CD4-positive, alpha-beta T cell treated with Interleukin-10 for 1 hour (primary cell): Measurements from ENCODE around the gene MACC1.
"Not testable (repeated sequence)": the region's sequence is repeated elsewhere in the genome, so short reads cannot be mapped to it uniquely, and the experiment has no call there.

ENCODE experiments used
- DNase-seq: peaks from one replicate; pipeline ENCODE4 v3.0.0-alpha.2; 2020

The MACC1 gene

GRCh38 chr7:20172736-20173334 lies 44.3 kb downstream of the MACC1 start:
- no peak for DNase-seq

- DNase-seq, result no peak
Measured at GRCh38 chr7:20170633-20171032, 46.6 kb downstream of the MACC1 start.

DNA sequence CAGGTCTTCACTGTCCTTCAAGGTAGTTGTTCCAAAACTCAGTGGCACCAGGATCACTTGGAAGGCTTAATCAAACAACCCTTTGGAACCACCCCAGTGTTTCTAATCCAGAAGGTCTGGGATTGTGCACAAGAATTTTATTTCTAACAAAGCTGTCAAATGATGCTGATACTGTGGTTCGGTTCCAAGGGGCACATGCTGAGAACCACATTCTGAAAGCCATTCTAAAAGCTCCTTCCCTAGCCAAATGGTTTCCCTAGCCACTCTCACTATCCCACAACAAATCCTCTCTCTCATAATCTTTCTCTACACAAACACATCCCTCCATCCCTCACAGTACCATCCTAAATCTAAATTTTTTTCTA lies 52.1 kb downstream of the MACC1 start:
- no peak for DNase-seq

DNA sequence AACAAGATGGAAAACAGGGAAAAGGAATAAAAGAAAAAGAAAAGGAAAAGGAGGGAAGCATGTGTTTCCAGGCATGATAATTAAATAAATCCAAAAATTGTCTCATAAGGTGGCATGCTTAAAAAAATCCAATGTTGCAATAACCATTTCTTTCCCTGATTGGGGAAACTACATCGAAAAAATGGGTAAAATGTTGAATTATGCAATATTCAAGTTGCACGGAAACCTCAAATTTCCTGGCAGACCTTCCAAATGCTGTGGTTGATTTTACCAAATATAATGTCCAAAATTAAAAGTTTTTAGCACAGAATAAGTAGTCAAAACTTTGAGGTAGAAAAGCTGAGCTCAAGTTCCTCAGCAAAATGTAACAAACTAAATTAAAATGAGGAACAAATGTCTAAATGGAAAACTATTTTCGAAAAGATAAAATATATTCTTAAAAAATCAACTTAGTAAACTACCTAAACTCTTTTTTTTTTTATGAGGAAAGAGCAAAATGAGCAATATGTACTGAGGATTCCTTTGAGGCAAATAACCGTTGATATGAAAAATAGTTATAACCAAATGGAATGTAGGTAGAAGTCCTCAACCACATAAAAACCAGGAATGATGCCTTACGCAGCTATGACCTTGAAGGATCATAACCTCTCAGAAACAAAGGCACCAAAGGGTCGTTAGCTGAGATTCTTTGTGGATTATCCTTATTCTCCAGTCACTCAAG lies 52.6 kb downstream of the MACC1 start:
- no peak for DNase-seq

GRCh38 chr7:20162665-20163064 lies 54.5 kb downstream of the MACC1 start:
- no peak for DNase-seq

DNA sequence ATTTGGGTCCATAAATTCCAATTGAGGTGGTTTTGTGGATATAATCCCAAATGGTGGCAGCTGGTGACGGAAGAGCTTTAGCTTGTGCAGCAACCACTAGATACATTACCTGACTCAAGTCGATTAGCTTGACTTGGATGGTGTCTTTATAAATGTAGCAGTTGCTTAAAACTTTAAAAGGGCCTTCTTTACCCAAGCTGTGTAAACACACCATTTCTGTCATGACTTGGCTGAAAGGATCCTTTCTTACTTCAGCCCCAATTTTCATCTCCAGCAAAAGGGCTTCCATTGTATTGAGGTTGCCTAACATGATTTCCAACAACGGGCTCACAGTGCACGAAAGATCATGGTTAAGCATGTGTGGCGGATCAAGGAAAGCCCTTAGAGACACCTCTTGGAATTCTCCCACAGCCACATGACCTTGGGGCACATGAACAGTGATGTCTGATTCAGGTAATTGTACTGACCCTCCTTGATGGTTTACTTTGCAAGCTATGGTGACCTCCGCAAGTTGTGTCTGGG lies 57.9 kb downstream of the MACC1 start:
- DNase-seq, result no peak

DNA sequence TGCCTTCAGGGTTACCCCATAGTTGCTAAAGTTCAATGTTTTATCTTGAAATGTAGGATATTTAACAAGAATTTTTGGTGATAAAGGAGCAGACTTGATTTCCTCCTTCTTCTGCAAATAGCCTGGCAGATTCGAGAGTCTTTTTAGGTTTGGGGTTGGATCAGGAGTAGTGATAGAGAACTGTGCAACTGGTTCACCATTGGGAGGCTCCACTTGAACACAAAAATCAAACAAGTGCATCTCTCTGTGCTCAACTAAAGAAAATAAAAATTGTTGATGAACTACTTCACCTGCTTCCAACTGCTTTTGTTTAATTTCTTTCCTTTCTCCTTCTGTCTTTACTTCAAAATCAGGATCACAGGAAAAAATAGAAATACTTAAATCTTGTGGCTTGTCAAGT lies 58.5 kb downstream of the MACC1 start:
- no peak for DNase-seq

DNA sequence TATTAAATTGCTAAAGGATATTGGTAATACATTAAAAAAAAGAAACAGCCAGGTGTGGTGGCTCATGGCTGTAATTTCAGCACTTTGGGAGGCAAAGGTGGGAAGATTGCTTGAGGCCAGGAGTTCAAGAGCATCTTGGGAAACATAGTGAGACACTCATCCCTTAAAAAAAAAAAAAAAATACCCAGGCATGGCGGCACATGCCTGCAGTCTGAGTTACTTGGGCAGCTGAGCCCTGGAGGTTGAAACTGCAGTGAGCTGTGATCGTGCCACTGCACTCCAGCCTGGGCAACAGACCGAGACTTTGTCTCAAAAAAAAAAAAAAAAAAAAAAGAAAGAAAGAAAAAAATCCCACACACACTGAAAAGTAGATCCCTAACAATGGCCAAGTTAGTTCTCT lies 59.7 kb downstream of the MACC1 start:
- DNase-seq, result no peak

GRCh38 chr7:20153999-20154398 lies 63.2 kb downstream of the MACC1 start:
- DNase-seq, result no peak

DNA sequence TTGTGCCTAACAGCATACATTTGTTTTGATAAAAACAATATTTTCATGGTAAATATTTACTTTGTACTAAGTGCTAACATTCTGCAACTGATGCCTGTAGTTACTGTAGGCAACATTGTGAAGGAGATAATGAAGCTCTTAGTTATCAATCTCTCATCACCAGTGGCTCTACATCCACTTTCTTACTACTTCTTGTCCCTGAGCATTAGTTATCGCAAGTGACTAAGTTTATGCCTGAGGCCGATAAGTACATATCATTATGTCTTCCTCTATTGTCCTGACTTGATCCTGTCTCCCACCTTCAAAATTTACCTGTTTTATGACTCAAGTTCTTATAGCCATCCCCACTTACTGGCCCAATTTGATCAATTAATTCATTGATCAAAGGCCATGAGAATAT lies 63.6 kb downstream of the MACC1 start:
- DNase-seq, result no peak

GRCh38 chr7:20152511-20152910 lies 64.7 kb downstream of the MACC1 start:
- no peak for DNase-seq

GRCh38 chr7:20151708-20152456 lies 65.3 kb downstream of the MACC1 start:
- DNase-seq, result no peak

GRCh38 chr7:20146451-20146850 lies 70.7 kb downstream of the MACC1 start:
- no peak for DNase-seq

DNA sequence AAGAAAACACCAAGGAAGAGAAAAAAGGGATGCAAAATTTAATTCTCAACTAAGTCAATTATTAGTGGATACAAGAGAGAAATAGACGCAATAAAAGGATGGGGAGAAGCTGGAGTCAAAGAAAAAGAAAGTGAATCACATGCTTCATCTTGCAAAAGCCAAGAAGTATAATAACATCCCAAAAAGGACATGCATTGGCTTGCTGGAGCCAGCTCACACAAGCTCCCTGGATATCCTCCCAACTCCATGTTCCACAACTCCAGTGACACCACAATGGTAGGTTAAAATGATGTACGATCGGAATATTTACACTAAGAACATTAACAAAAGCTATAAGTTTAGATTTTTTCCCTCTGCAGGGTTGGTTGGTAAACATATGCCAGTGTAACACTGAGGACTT lies 72.4 kb downstream of the MACC1 start:
- no peak for DNase-seq

GRCh38 chr7:20141666-20142065 lies 75.5 kb downstream of the MACC1 start:
- no peak for DNase-seq

DNA sequence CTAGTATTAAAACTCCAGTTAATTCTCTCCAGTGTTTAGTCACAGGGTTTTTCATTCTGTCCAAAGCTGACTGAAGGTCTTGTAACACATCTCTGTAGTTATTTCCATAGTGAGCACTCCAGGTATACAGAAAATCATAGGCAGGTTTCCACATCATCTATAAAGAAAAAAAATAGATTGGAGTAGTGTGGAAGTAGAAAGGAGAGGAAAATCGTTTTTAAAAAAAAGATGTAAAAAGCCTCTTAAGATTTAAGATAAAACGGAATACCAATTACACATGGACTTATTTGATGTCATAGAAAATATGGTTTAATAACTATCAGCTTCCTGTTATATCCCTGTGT lies 76.2 kb downstream of the MACC1 start:
- no peak for DNase-seq

- DNase-seq, result no peak
Measured at GRCh38 chr7:20140291-20141001, 76.7 kb downstream of the MACC1 start.

DNA sequence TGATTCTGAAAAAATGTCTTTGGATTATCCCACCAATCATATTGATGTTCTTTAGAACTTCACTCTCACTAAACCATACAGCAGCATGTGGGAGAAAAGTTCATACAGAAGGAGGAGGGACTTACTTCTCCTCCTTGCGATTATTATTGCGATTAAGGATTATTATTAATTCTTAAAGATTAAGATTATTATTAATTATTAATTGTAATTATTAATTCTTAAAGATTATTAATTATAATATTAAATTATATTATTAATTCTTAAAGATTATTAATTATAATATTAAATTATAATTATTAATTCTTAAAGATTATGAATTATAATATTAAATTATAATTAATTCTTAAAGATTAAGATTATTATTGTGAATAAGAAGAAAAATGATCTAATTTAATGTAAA lies 80.5 kb downstream of the MACC1 start:
- no peak for DNase-seq

DNA sequence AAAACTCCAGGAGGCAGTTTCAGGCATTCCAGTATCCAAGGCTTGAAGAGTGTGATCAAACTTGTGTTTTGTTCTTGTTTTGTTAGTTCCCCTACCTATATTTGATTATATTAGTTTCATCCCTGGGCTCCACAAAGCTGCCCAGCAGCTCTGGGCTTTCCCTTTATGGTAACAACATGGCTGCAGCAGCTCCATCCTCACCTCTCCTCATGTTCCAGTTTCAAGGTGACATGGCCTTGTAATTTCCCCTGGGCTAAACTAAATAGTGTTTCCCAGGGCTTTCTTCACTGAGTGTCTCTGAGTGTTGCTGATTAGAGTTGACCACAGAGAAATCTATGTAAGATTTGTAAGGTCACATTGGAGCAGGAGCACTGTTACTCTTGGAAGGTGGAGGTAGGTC lies 83.4 kb downstream of the MACC1 start:
- DNase-seq, result no peak

DNA sequence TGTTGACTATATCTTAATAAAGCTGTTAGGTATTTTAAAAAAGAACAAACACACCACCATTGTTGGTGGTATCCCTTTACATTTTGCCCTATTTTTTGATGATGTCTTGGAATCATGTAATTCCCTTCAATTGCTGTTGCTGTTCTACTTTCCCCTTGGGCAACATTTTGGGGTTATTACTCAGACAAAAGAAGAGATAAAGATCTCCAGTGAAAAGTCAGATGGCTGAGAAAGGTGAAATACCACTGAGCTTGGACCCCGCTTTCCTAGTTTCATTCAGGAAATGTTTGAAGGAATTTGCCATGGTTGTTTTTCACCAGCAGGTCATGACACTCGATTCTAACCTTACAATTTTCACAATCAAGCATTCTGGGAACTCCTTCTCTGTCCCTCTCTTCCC lies 84.6 kb downstream of the MACC1 start:
- no peak for DNase-seq

GRCh38 chr7:20131776-20132175 lies 85.4 kb downstream of the MACC1 start:
- DNase-seq, result no peak

DNA sequence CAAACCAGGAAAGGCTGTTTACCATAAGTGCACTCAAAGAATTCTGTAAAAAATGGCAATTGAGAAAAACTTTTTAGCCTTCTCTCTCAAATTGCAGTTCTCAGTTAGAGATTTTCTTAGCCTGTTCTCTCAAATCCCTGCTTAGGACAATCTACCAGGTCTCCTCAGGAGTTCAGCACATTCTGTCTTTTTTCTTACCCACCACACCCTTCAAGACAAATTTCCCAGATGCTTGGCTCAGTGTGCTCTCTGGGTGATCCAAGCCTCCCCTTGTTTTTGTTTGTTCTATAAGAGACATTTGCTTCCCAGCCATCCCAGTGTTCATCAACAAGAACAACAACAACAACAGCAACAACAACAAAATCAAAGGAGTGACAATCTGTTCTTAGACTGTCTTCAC lies 87.3 kb downstream of the MACC1 start:
- DNase-seq, result no peak

DNA sequence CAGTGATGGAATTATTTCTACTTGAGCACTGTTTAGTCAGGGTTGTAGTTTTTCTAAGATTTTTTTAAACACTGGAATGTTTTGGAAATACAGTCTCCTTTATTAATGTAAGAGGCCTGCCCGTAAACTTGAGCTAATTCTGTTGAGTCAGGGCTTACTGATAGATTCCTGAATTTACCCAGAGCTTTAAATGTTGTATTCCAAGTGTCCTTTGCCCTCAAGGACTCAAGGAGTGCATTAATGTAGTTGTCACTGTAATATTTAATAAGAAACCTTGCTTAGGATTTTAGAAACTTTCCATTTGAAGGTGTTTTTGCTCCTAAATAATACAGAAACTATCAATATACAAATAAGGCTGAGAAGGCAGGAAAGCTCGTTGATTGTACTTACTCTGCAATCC lies 89.2 kb downstream of the MACC1 start:
- no peak for DNase-seq

DNA sequence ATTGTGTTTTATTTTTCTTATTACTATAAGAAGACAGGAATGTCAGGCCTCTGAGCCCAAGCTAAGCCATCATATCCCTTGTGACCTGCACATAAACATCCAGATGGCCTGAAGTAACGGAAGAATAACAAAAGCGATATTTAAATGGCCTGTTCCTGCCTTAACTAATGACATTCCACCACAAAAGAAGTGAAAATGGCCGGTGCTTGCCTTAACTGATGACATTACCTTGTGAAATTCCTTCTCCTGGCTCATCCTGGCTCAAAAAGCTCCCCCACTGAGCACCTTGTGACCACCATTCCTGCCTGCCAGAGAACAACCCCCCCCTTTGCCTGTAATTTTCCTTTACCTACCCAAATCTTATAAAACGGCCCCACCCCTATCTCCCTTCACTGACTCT lies 91.1 kb downstream of the MACC1 start:
- not testable (repeated sequence) for DNase-seq
